Fibroblast of lung (primary cell): ENCODE data around the gene KCNQ1OT1.

Source experiments
- CTCF ChIP-seq, 2 donors: IDR thresholded peaks in 1 of 2; conservative IDR thresholded peaks in 1 of 2; 1 replicate in 1 of 2; 2 replicates in 1 of 2; pipeline ENCODE4 v1.5.1; 2011 to 2012; ENCODE audit warnings: low read length in 2 of 2, control low read depth in 1 of 2, inconsistent platforms in 1 of 2, low read depth in 1 of 2, mild to moderate bottlenecking in 1 of 2
- EZH2 ChIP-seq: IDR thresholded peaks from 2 replicates; pipeline ENCODE4 v1.5.1; 2012; ENCODE audit warnings: low read length, control low read depth, mild to moderate bottlenecking; ENCODE audit errors: missing control alignments

DNA sequence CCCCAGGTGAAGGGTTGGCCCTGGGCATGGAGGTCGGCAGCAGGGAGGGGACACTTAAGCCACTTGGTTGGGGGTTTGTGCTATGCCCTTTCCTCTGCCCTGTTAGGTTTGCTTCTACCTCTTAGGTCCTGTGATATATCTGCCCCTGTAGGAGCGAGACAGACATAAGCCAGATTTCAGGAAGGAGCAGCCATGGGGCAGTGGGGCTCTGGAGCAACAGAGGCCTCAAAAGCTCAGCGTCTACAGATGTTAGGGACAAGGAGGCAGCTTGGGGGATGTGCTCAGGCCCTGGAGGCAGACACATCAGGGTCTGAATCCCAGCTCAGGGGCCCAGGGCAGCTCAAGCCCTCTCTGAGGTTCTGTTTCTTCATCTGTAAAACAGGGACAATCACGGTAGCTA is 27.2 kb upstream of the KCNQ1OT1 start:
- TF ChIP-seq CTCF (conservative IDR thresholded peaks at IDR 0.05 in 1 of 2, IDR thresholded peaks at IDR 0.05 in 1 of 2; ENCODE audit: low read depth in 1 of 2, low read length in 2 of 2) (no peak), EZH2 (no peak)
